Stimulated activated CD4-positive, alpha-beta T cell treated with anti-CD3 and anti-CD28 coated beads, Interleukin-1b, Interleukin-23, amount 100 ng/mL, for 48 hours (primary cell): ENCODE measurements around the gene ARHGAP44.

Experiments
- DNase-seq: peaks from one replicate; pipeline ENCODE4 v3.0.0-alpha.2; 2020

ARHGAP44 gene

DNA sequence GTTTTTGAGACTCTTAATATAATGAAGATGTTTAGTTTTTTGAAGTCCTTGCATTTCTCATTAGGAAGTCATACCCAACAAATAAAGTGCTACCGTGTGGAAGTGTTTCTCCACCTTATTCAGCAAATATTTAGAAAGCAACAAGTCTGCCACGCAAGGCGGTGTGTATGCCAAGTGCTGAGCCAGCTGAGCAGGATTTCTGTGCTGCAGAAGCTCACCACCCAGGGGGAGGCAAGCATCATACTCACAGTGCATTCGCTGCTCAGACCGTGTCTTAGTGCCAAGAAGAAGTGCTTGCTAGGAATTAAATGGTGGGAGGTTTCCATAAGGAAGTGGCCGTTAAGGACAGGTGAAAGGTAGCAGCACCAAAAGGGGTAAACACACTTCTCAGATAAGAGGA, 111.2 kb downstream of the ARHGAP44 start:
- no peak for DNase-seq

- no peak for DNase-seq
Observed at GRCh38 chr17:12902046-12902445, 112.7 kb downstream of the ARHGAP44 start.

DNA sequence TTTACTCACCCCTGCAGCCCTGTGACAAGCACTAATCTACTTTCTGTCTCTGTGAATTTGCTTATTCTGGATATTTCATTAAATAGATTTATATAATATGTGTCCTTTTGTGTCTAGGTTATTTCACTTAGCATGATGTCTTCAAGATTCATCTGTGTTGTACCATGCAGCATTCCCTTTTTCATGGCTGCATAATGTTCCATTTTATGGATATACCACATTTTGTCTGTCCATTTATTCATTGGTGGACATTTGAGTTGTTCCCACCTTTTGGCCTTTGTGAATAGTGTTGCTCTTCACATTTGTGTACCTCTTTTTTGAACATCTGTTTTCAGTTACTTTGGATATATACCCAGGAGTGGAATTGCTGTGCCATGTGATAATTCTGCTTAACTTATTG, 118.2 kb downstream of the ARHGAP44 start:
- no peak for DNase-seq

DNA sequence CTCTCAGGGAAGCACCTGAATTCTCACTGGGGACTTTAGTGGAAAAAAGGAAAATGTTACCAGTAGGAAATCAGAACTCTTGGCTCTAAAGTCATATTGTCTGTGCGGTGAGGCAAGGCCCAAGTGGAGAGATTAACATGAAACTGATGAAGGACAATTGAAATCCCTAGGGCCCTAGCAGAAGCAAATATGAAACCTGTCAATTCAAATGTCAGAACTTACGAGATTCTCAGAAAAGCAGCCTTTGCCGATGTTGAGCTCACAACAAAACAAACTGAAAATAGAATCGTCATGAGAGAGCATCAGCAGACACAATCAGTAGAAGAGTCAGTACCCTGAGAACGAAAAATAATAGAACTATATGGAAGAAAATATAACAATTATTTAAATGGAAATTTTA, 119.7 kb downstream of the ARHGAP44 start:
- no peak for DNase-seq

DNA sequence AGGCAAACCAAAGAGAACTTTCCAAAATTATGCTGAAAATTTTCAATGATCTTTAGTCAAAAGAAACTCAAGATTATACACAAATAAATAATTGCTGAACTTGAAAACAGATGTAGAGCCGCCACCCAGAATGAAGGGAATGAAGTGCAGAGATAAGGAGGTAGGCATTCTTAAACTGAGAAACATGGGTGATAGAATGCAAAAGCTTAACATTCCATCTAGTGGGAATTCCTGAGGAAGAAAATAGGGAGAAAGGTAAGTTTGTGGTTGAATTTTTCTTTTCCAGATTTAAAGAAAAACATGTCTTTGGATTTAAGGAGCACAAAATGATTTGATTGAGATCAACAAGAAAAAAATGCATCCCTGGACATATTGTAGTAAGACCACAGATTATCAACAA, 120.2 kb downstream of the ARHGAP44 start:
- DNase-seq, result no peak

- no peak for DNase-seq
Observed at GRCh38 chr17:12911239-12911638, 121.9 kb downstream of the ARHGAP44 start.

- DNase-seq, result no peak
Observed at GRCh38 chr17:12917399-12917798, 128.1 kb downstream of the ARHGAP44 start.

- DNase-seq, result no peak
Observed at GRCh38 chr17:12918142-12918541, 128.8 kb downstream of the ARHGAP44 start.

- DNase-seq, result no peak
Observed at GRCh38 chr17:12922120-12922519, 132.8 kb downstream of the ARHGAP44 start.

GRCh38 chr17:12924614-12925013, 135.3 kb downstream of the ARHGAP44 start:
- DNase-seq, result no peak

- no peak for DNase-seq
Observed at GRCh38 chr17:12927001-12927400, 137.7 kb downstream of the ARHGAP44 start.

DNA sequence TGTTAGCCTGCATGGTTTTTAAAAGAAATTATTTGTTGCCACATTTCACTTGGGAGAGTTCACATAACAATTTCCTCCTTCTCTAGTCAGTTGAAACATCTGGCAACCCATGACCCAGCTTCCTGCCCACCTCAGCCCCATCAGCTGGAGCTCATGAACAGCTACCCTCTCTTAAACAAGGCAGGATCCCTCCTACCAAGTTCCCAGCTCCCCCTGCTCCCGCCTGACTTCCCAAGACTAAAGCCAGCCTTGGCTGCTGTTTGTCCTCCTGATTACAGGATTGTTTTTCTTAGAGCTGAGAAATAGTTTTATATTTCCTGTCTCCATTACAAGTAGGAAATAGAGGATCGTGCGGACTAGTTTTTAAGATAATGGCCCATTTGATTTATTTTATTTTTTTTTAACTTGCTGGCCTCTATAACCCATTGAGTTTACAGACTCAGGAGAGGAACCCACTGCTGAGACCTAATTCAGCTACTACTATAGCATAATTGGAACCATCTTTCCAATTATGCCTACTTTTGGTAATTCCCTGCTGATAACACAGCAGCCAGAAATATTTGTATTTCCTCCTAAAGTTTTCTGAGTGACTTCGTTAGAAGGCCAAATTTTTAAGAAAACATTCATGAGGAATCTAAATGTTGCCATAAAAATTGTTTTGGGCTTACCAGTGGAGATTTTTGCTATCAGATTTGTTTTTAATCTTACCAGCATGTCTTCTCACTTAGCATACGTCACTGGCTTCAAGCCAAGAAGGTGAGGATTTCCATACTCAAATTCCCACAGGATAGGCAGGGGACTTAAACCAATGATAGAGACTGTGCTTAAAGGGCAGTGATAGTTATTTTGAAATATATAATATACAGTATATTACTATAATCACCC, 138.5 kb downstream of the ARHGAP44 start:
- no peak for DNase-seq

- no peak for DNase-seq
Observed at GRCh38 chr17:12928736-12929135, 139.4 kb downstream of the ARHGAP44 start.

GRCh38 chr17:12936501-12936900, 147.2 kb downstream of the ARHGAP44 start:
- DNase-seq, result no peak

- DNase-seq, result no peak
Observed at GRCh38 chr17:12940699-12941098, 151.4 kb downstream of the ARHGAP44 start.

DNA sequence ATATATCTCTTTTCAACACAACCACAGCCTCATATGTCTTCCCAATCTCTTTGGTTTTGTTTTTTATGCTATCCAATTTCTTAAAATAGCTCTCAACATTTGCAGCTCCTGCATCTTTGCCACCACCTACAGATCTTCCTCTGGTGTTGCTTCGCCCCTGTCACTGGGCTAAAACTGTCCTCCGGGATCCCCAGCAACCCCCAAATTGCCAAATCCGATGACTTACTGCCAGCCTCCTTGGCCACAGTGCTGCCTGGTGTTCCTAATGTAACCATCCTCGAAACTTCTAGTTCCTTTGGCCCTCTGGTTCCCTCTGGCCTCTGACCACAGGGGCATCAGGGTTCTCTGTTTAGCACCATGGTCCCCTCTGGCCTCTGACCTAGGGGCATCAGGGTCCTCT, 157.7 kb downstream of the ARHGAP44 start:
- DNase-seq, result no peak

- DNase-seq, result no peak
Observed at GRCh38 chr17:12952012-12952411, 162.7 kb downstream of the ARHGAP44 start.

DNA sequence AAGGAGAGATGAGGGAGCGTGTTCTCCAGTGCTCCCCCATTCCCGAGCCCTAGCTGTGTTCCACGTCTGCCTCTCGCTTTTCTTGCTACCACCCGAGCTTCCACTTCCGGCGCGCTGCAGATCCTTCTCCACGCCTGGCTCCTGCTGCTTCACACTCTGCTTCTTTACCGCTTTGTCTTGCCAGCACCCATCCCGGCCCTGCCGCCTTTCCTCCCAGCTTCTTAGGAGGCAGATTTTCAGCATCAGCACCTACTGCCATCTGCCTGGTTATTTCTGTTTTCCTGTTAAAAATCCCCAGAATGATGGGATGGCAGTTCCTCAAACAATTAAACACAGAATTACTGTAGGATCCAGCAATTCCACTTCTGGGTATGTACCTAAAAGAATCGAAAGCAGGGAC, 163.9 kb downstream of the ARHGAP44 start:
- DNase-seq, result no peak

GRCh38 chr17:12955521-12955920, 166.2 kb downstream of the ARHGAP44 start:
- DNase-seq, result no peak

DNA sequence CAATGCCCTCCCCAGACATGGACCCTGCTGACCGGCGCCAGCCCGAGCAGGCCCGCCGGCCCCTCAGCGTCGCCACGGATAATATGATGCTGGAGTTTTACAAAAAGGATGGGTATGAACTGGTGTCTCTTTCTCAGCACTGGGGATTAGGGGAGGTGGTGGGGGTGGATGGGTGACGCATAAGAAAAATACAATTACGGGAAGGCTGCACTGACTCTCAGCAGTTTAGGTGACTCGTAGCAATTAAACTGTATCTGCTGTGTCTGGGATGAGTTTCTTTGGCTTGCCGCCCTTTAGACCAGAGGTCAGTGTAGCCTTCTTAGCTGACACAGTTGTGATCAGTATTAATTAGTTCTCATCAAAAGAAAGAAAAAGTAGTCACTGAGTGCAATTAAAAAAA, 169.5 kb downstream of the ARHGAP44 start:
- no peak for DNase-seq

DNA sequence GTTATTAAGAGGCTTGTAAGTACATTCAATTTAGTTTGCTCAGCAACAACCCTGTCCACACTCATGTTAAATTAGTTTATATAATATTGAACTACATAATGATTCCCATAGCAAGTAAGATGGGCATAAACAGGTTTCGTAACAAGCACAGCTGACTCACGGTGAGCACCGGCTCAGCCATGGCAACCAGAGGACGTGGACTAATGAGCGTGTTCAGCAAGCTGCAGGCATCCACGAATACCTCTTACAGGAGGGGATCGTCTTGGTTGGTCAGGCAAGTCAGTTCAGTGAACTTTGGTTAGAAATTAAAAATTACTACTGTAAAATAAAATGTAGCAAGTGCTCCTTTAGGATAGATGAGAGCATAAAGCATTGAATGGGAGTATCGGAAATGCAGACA, 170.1 kb downstream of the ARHGAP44 start:
- DNase-seq, result no peak

GRCh38 chr17:12961655-12962054, 172.4 kb downstream of the ARHGAP44 start:
- DNase-seq, result no peak

- DNase-seq, result no peak
Observed at GRCh38 chr17:12963505-12963904, 174.2 kb downstream of the ARHGAP44 start.

- no peak for DNase-seq
Observed at GRCh38 chr17:12964162-12964561, 174.9 kb downstream of the ARHGAP44 start.

DNA sequence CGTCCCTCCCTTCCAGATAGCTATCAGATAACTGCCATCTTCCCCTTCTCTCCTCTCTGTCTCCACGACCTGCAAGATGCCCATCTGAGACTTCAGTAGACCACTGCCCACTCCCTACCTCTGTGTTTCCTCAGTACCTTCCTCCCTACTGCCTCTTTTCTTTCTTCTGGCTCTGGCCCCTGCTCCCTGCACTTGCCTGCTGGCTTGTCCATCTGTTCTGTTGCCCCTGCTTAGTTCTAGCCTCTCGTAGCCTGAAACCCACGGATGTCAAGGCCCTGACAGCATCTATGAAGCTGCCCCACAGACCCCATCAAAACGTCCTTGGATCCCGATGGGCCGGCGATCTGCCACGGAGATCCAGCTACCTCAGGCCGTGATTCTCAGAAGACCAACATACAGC, 175.5 kb downstream of the ARHGAP44 start:
- DNase-seq, result no peak
